Neuron (in vitro differentiated cells): ENCODE measurements around the gene NABP1.
"Not testable (repeated sequence)": the region's sequence is repeated elsewhere in the genome, so short reads cannot be mapped to it uniquely, and the experiment has no call there.

Source experiments
- H2AFZ ChIP-seq: one replicate; pipeline ENCODE4 v1.6.1; 2013; ENCODE audit warnings: low read depth, mild to moderate bottlenecking, inconsistent platforms, low read length, moderate library complexity
- H3K27me3 ChIP-seq: one replicate; pipeline ENCODE4 v1.6.1; 2013; ENCODE audit warnings: low read length; ENCODE audit not compliant: insufficient read depth
- H3K36me3 ChIP-seq: one replicate; pipeline ENCODE4 v1.6.1; 2013; ENCODE audit warnings: low read length; ENCODE audit not compliant: insufficient read depth
- H3K4me1 ChIP-seq: one replicate; pipeline ENCODE4 v1.6.1; 2013; ENCODE audit warnings: low read length; ENCODE audit not compliant: insufficient read depth
- H3K4me3 ChIP-seq: 2 replicates; pipeline ENCODE4 v1.5.1; 2013; ENCODE audit warnings: mild to moderate bottlenecking, low read length, moderate library complexity
- H3K9me3 ChIP-seq: one replicate; pipeline ENCODE4 v1.6.1; 2013; ENCODE audit warnings: low read length

Gene NABP1

GRCh38 chr2:191641609-191642008 is 36.3 kb upstream of the NABP1 start:
- H3K4me3 ChIP-seq = no peak overlapping the region
- H3K36me3 ChIP-seq = no peaks in the 10 kb centered on the region
- H3K9me3 ChIP-seq = no peaks in the 10 kb centered on the region
- no peak overlapping the region for H2AFZ ChIP-seq
- no peaks in the 10 kb centered on the region for H3K27me3 ChIP-seq
- H3K4me1 ChIP-seq = peaks cover 3% of the 10 kb centered on the region

GRCh38 chr2:191642541-191642940 is 35.4 kb upstream of the NABP1 start:
- Histone ChIP-seq H2AFZ (no peak overlapping the region), H3K27me3 (no peaks in the 10 kb centered on the region), H3K4me3 (no peak overlapping the region), H3K9me3 (no peaks in the 10 kb centered on the region), H3K4me1 (peaks cover 3% of the 10 kb centered on the region), H3K36me3 (no peaks in the 10 kb centered on the region)

GRCh38 chr2:191643429-191643828 is 34.5 kb upstream of the NABP1 start:
- Histone ChIP-seq H3K4me1 (peaks cover 3% of the 10 kb centered on the region), H3K36me3 (no peaks in the 10 kb centered on the region), H3K4me3 (no peak overlapping the region), H2AFZ (no peak overlapping the region), H3K27me3 (no peaks in the 10 kb centered on the region), H3K9me3 (no peaks in the 10 kb centered on the region)

GRCh38 chr2:191644613-191645012 is 33.3 kb upstream of the NABP1 start:
- not testable (repeated sequence) for H3K4me1 ChIP-seq, H3K9me3 ChIP-seq, H3K27me3 ChIP-seq, H3K36me3 ChIP-seq, H3K4me3 ChIP-seq, H2AFZ ChIP-seq

GRCh38 chr2:191645032-191645431 is 32.9 kb upstream of the NABP1 start:
- H2AFZ ChIP-seq = no peak overlapping the region
- H3K4me3 ChIP-seq = no peak overlapping the region
- no peaks in the 10 kb centered on the region for H3K36me3 ChIP-seq

GRCh38 chr2:191645434-191646162 is 32.3 kb upstream of the NABP1 start:
- no peak overlapping the region for H3K4me3 ChIP-seq
- no peaks in the 10 kb centered on the region for H3K27me3 ChIP-seq
- no peaks in the 10 kb centered on the region for H3K36me3 ChIP-seq
- H3K9me3 ChIP-seq = no peaks in the 10 kb centered on the region
- H3K4me1 ChIP-seq = peaks cover 3% of the 10 kb centered on the region
- no peak overlapping the region for H2AFZ ChIP-seq

More at GRCh38 chr2:191645032-191645431, 32.9 kb upstream of the NABP1 start:
- Histone ChIP-seq H3K4me1 (peaks cover 3% of the 10 kb centered on the region), H3K27me3 (no peaks in the 10 kb centered on the region), H3K9me3 (no peaks in the 10 kb centered on the region)

- no peaks in the 10 kb centered on the region for H3K27me3 ChIP-seq
- H2AFZ ChIP-seq = no peak overlapping the region
- peaks cover 3% of the 10 kb centered on the region for H3K4me1 ChIP-seq
- H3K36me3 ChIP-seq = no peaks in the 10 kb centered on the region
- H3K4me3 ChIP-seq = no peak overlapping the region
- H3K9me3 ChIP-seq = no peaks in the 10 kb centered on the region
Observed at GRCh38 chr2:191646163-191646902, 31.6 kb upstream of the NABP1 start.

- H3K27me3 ChIP-seq = no peaks in the 10 kb centered on the region
- H2AFZ ChIP-seq = no peak overlapping the region
- H3K9me3 ChIP-seq = no peaks in the 10 kb centered on the region
- no peaks in the 10 kb centered on the region for H3K4me1 ChIP-seq
- no peaks in the 10 kb centered on the region for H3K36me3 ChIP-seq
- no peak overlapping the region for H3K4me3 ChIP-seq
Observed at GRCh38 chr2:191649519-191649918, 28.4 kb upstream of the NABP1 start.

GRCh38 chr2:191650896-191651773 is 26.8 kb upstream of the NABP1 start:
- H3K27me3 ChIP-seq = no peaks in the 10 kb centered on the region
- no peaks in the 10 kb centered on the region for H3K9me3 ChIP-seq
- H3K4me1 ChIP-seq = no peaks in the 10 kb centered on the region
- H3K36me3 ChIP-seq = no peaks in the 10 kb centered on the region
- no peak overlapping the region for H3K4me3 ChIP-seq
- no peak overlapping the region for H2AFZ ChIP-seq

- H3K36me3 ChIP-seq = no peaks in the 10 kb centered on the region
- H3K4me1 ChIP-seq = no peaks in the 10 kb centered on the region
- no peaks in the 10 kb centered on the region for H3K27me3 ChIP-seq
- no peak overlapping the region for H3K4me3 ChIP-seq
- no peak overlapping the region for H2AFZ ChIP-seq
- no peaks in the 10 kb centered on the region for H3K9me3 ChIP-seq
Observed at GRCh38 chr2:191653667-191654391, 24.1 kb upstream of the NABP1 start.

- no peaks in the 10 kb centered on the region for H3K4me1 ChIP-seq
- H3K36me3 ChIP-seq = no peaks in the 10 kb centered on the region
- H2AFZ ChIP-seq = no peak overlapping the region
Observed at GRCh38 chr2:191656391-191656790, 21.5 kb upstream of the NABP1 start.

GRCh38 chr2:191656792-191657191 is 21.1 kb upstream of the NABP1 start:
- Histone ChIP-seq H3K4me3 (no peak overlapping the region), H3K9me3 (no peaks in the 10 kb centered on the region), H3K27me3 (no peaks in the 10 kb centered on the region), H3K36me3 (no peaks in the 10 kb centered on the region), H2AFZ (no peak overlapping the region), H3K4me1 (no peaks in the 10 kb centered on the region)

More at GRCh38 chr2:191656391-191656790, 21.5 kb upstream of the NABP1 start:
- no peaks in the 10 kb centered on the region for H3K9me3 ChIP-seq
- no peak overlapping the region for H3K4me3 ChIP-seq
- no peaks in the 10 kb centered on the region for H3K27me3 ChIP-seq
